Fibroblast of skin of back (primary cell): ENCODE measurements around the gene SLC1A2.

ENCODE experiments used
- DNase-seq: peaks from one replicate; pipeline ENCODE4 v3.0.0-alpha.2; 2013

The SLC1A2 gene

DNA sequence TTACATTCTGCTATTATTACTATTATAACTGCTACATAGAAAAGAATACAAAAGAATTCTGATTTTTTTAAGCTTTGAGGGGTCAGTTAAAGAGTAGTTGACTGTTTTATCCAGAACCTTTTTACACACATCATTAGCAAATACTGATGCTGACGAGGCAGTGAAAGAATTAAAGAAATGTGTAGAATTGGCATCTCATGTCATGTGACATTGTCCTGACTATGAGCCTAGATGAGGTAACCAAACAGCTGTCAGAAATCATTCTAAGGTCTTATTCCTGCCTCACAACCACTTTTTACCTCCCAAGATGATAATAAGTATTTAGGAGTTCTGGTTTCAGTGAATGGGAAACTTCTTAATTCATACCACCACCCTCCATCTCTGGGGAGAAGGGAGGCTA, 121.0 kb downstream of the SLC1A2 start:
- no peak for DNase-seq

DNA sequence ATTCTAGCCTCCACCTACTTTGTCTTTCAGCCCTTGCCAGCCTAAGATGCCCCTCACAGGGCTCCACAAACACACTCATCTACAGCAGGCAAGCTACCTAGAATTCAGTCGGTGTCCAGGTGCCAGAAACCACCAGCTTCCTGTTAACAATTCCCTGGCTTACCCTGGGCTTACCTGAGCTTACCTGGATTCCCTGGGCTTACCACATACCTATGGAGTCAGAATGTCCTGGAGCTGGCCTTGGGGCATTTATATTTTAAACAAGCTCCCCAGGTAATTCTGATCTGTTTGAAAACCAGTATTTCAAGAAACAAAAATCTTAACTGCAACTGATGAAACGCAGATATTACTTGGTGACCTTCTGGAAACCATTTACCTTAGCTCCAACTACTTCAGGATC, 123.6 kb downstream of the SLC1A2 start:
- DNase-seq, result no peak

DNA sequence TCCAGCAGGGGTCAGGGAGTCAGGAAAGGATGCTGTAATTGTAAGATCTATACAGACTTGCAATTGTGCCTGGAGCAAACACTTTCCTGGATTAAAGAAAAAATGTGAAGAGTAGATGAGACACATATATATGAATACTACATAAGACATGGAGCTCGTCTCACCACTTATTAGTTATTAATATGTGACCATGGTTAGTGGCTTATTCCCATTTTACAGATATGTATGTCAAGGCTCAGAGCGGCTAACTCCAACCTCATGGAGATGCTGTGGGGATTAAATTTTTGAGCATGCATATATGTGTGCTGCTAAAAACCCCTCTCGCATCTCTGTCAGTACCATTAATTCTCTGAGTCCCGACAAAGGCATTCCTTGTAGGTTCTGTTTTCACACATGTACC, 125.7 kb downstream of the SLC1A2 start:
- DNase-seq, result no peak

DNA sequence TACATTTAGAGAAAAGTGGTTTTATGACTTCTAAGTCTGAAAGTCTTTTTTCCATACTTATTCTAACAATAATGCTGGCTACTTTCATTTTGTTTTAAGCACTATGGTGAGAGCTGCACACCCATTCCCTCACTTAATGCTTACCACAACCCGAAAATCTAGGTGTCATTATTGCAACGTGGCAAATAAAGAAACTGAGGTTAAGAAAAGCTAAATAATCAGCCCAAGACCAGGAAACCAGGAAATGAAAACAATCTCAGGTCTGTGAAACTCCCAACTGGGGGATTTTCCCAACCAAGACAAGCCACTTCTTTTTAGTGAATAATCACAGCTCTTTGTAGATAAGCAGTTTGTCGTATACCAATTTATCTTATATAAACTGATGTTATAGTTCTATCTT, 126.3 kb downstream of the SLC1A2 start:
- DNase-seq, result no peak

DNA sequence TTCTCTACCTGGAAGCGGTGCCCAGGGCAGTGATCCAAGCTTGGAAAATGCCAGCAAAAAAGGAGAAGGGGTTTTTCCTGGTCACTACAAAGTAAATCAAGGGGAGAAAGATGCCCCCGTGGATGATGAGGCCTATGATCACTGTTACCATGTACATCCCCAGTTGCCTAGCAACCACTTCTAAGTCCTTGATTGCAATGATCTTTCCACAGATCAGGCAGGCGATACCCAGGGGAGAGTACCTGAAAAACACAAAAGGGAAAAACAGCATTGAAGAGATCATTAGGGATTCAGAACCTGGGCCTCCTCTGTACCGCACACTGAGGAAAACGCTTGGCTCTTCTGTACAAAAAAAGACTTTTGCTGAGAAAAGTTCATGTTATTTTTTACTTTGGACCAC, 127.1 kb downstream of the SLC1A2 start:
- DNase-seq, result no peak

DNA sequence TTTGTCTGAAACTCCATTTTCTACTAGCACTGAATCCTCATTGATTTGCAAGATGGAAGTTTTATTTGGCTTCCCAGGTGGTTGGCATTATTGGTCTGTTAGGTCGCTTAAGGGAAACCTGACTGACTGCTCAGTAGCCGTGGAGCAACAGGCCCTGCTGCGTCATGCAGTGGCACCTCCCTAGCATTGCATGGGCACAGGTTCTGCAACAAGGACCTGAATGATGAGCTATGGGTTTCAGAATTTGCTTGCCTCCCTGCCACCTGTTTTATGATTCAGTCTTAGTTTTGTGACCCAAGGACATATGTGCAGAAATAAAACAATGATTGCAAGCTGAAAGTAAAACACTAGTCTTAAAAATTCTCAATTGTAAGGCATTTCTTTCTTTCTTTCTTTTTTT, 128.5 kb downstream of the SLC1A2 start:
- no peak for DNase-seq

DNA sequence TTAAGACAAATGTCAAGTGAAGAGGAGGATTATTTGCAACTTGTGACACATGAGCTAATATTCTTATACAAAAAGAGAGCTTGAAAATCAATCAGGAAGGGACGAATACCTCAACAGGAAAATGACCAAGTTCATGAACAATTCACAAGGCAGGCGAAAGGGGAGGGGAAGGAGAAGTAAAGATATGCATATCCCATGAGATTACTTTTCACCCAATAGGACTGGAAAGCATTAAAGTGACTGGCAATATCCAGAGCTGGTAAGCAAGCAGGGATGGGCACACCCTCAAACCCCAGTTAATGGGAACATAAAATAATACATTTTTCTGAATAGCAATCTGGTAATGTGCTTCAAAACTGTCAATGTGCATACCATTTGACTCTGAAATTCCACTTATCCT, 129.5 kb downstream of the SLC1A2 start:
- DNase-seq, result peak; percentile 91

DNA sequence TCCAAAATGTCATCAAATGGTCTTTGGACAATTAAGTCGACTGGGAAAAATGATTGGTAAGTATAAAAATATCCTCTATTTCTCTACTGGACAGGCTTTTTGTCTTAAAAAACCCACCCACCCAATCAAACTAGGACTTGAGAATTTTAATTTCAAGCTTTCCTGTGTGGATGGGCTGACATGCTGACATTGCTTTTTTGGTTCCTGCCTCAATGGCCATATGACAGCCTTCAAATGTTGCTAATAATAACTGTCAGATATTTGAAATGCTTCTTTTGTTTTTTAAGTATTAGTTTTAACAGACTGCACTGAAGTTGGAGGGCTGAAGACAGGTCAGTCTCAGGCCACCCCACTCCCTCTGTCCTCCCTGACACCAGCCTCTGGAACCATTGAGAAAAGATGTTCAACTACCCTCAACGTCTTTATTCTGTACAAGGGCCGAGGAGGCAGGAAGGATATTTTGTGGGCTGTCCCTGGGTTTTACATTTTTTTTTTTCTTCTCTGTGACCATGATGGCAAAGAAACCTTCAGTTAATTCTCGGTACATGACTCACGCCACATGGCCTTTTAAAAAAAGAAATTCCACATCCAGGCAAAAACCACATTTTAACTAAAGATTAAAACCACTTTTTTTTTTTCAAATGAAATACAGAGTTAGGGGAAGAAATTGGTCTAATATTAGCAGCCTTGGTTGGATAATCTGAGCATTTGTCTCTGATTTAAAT, 130.4 kb downstream of the SLC1A2 start:
- DNase-seq, result peak; percentile 92

DNA sequence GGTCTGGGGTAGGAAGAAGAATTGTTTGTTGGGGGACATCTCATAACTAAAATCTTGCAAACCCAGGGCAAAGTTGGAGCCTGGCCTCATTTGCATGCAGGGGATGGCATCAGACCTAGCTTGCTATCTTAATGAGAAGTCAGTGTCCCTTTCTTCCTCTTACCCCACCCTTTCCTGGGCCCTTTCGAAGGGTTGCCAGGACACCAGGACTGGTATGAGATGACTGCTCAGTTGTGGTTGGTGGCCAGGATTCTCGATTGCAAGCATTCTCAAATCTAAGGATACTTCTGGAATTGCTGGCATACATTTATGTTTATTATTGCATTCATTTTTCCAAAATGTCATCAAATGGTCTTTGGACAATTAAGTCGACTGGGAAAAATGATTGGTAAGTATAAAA, 131.0 kb downstream of the SLC1A2 start:
- peak; percentile 59 for DNase-seq

DNA sequence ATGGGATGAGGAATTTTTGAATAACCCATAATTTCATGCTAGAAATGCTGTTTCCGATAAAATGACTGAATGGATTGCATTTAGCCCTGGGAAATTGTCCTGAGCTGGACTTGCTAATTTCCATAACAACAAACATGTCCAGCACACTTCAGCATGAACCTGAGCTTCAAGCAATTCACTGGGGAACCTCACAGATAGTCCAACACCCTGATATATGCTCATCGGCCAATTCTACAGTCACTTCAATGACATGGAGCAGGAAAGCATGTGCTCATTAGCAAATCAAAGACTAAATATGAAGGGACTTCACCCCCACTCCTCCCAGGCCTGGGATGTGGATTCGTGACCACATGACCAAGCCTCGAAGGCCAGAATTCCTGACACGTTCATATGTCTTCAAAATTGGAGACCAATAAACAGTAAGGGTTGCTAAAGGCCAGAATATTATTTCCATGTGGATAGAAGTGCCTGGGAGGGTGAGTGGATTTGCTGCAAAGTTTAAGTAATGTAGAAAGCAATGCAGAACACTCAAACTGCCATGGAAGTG, 131.9 kb downstream of the SLC1A2 start:
- DNase-seq, result no peak

DNA sequence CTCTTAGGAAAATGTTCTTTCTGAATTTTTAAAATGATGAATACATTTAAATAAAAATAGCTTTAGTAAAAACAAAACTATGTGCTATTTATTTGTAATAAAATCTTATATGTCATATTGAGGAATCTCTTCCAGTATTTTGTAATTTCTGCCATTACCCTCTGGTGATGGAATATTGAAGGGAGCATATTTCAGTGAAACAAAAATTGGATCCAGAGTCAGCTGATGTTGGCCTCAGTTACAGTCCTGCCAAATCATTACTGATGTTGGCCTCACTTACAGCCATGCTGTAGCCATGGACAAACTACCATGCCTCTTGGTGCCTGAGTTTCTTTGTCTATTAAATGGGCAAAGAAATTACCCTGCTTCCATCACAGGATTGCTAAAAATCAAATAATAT, 133.2 kb downstream of the SLC1A2 start:
- no peak for DNase-seq

DNA sequence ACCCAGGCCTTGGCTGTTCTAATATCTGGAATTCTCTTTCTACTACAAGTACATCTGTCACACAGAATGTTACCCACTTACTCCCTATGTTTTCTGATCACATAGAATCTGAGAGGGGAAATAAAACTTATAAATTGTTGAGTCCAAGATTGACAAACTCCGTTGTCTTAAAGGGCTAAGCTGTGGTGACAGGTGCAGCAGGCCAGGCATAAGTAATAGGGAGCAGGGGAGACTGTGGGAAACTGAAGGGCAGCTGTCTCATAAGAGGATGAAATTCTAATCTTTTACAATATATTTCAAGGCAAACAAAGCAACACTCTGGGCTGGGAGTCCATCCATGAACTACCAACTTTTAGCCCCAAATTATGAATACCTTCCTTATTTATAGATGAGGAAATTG, 133.9 kb downstream of the SLC1A2 start:
- DNase-seq, result no peak

DNA sequence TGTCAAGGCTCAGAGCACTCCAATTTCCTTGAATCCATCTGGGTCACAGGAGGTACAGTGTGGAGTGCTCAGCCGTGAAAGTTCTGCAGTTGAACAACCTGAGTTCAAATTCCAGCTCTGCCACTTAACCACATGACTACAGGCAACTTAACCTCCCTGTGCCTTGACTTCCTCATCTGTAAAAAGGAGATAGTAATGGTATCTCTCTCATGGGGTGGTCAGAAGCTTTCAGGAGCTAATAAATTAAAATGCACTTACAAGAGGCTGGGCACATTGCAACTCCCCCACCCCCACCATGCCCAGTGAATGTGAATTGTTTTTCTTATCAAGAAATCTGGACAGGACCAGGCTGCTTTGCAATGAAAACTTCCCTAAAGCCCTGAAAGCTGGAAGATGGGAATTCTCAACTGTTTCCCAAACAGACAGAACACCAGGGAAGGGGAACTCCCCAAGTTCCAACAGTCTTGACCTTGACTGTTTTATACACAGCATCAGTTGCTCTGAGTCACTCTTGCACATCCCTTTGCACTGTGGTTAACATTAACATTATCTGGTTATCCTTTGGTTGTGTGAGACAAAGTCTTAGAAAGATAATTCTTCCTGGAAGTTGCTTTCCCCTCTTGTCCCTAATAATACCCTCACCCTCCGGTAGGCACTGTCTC, 137.0 kb downstream of the SLC1A2 start:
- DNase-seq, result peak; percentile 56

DNA sequence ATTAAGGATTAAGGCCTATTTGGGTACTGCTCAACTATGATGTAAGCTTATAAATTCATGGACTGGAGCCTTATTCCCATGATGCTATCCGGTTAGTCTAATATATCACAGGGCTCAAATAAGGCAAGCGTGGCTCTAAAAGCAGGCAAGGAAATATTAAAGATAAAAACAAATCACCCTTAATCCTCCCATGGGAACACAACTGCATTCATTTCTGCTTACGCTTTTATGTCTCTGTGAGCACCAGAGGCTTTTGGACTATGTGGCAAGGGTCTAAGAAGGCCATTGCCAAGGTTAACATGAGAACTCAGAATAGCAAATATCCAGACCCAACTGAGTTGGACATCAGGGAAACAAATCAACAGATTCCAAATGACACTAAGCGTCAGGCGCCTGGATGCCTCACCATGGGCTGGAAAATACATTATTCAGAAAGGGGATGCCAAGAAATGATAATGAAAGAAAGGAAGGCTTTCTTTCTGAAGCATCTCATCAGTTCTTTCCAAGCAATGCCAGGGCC, 138.1 kb downstream of the SLC1A2 start:
- no peak for DNase-seq

DNA sequence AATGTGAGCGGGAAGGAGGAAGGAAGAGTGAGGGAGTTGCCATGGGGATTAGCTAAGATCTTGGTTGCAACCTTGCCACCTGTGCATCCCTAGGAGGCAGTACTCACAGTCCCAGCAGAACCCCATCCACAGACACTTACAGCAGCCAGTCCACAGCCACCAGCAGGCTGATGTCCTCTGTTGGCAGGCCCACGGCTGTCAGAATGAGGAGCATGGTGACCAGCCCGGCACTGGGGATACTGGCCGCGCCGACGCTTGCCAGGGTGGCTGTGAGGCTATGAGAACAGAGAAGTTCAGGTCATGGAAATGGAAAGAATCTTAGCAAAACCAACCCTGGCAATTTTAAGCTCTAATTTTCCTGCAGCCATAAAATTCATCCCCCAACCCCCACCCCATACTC, 138.6 kb downstream of the SLC1A2 start:
- no peak for DNase-seq

DNA sequence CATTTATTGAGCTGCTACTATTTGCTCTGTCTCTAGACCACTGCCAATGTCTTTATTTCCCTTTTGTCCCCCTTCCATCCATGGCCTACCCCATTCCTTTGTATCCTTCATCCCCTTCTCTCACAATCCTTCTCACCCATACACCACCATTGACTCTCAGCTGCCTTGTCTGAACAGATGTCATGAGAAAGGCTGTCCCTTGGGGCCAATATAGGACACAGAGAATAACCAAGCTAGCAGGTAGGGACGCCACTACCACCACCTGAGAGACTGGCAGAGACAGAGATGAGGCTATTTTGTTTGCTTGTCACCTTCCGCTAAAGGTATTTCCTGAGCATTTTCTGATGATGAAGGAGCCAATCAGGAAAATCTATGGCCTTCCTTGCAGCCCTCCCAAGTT, 141.5 kb downstream of the SLC1A2 start:
- DNase-seq, result no peak

DNA sequence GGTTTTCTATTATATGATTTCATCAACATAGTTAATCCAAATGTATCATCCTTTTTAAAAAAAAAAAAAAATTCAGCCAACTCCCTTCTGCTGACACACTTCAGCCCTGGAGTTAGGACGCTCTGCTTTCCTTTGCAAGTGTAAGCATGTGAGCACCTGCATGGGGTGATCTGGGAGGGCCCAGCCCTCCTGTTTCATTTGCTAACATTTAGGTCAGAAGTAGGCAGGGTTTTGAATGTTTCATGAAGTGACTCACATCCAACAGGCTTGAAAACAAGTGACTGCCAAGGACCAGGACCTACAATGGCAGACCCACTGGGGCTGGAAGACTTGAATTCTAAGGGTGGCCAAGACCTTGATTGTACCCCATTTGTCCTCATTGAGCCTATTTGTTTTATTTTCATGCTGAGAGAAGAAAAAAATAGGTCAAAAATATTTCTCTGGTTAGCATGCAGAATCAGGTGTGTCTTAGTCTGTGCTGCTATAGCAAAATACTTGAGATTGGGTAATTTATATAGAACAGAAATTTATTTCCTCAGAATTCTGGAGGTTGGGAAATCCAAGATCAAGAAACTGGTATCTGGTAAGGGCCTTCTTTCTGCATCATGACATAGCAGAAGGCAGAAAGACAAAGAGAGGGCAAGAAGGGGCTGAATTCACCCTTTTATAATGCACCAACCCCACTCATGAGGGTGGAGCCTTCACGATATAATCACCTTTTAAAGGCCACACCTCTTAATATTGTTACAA, 142.8 kb downstream of the SLC1A2 start:
- peak; percentile 5 for DNase-seq

DNA sequence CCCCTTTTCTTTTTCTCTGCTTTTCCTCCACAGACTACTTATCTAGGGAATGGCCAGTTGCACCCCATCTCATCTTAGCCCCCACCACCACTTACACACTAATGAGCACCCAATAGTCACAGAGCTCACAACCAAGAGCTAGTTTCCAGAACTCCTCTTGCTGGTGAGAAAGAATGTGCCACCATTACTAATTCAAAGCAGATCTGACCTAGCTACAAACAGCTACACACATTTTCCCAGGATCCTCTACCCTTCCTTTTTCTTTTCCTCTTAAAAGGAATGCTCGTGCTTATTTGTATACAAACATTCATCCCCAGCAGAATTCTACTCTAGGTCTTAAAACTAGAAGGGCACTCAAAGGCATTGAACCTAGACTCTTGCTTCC, 143.6 kb downstream of the SLC1A2 start:
- peak; percentile 5 for DNase-seq

DNA sequence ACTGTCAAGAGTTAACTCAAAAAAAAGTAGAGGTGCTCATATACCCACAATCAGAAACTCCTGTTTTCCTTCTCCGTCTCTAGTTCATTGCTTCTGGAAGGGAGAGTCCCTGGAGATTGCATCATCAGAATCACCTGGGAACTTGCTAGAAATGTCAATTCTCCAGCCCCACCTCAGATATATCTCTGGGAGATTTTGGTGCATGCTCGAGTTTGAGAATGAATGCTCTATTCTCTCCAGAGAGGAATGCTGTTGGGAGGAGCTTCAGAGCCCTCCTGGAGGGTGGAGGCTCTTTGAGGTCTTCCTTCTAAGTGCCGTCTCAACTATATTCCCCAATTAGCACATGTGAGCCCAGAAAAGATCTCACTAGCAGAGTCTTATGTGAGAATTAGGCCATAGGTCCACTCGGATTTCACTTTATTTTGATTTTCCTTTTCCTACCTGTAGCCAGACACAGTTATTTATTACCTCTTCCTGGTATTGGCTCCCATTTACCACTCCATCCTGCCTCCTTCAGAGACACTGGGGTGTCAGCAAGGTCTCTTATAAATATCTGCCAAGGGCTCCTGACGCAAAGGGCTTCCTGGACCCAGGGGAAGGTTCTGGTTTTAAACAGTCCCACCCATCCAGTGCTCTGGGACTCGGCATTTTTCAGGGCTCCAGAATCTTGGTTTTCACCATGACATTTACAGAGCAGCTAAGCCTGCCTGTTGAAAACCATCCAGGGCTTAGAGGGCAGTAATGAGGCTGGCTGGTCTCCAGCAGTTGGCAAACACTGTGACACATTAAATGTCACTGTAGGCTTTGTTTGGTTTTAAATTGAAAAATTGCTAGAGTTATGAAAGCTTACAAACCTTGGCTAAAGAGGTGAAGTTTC, 144.2 kb downstream of the SLC1A2 start:
- peak; percentile 52 for DNase-seq

DNA sequence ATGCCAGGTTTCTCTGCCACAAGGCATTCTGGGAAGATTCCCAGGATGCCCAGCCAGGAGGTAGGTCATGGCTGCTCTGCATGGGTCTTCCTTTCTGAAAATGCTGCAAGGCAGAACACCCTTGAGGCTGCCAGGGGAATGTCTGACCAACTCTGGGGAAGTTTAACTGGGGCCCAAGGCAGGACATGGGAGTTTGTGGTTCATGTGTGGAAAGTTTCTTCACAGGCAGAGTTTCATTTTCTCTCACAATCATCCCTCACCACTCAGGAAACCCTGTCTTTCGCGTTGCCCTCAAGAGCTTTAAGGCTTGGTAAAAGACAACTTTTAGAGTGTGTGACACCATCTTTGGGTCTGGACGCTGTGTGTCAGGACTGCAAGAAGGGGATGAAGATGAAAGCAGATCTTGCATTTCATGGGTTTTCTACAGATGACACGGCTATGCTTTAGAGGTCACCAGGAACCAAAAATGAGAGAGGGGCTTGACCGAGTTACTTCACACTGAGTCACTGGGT, 146.9 kb downstream of the SLC1A2 start:
- no peak for DNase-seq

DNA sequence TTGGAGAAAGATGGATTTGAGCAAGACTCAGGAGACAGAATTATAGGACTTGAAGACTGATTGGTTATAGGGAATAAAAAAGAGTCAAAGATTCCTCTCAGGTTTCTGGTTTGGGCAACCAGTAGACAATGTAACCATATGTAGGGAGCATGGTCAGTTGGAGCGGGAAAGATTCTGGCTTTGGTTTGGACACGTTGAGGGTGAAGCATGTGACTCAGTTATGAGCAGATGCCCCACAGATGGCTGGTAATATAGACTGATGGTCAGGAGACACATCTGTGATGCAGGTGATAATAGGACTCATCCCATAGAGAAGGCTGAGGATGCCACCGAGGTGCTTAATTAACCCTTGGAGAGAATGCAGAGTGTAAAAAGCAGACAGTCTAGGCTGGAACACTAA, 148.3 kb downstream of the SLC1A2 start:
- DNase-seq, result no peak

DNA sequence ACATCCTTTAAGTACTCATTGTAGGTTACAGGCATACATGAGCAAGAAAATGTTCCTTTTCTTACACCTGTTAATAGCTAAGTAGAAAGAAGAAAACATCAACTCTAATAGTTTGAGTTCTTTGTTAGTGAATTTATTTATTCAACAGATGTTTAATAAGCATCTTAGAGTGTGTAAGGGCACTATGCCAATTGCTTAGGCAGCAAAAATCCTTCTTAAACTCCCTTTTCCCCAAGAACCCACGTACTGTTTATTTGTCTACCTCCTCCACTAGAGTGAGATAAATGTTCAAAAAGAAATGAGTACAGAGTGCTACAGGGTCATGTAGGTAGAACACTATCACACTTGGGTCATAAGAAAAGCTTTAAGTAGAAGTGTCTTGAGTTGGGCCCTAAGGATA, 149.0 kb downstream of the SLC1A2 start:
- no peak for DNase-seq
